Stomach (tissue), 4 donors: Measurements from ENCODE around the gene EWSR1.

ENCODE experiments used
- CTCF ChIP-seq, 7 experiments: fragments of 450-650 bp in 4 of 7; fragments of 200-600 bp in 3 of 7; sonication (generic) in 3 of 7; IDR thresholded peaks; one replicate each; pipeline ENCODE4 v1.5.1; 2016 to 2019; ENCODE audit warnings: antibody characterized with exemption in 7 of 7, control low read depth in 2 of 7, mild to moderate bottlenecking in 1 of 7
- EP300 ChIP-seq: sonication (generic); formaldehyde crosslinking; IDR thresholded peaks from one replicate; pipeline ENCODE4 v1.6.1; 2017; ENCODE audit warnings: antibody characterized with exemption
- POLR2A ChIP-seq, 4 donors: fragments of 450-650 bp; IDR thresholded peaks; one replicate each; pipeline ENCODE4 v1.6.1; 2016; ENCODE audit warnings: antibody characterized with exemption in 4 of 4, control low read depth in 2 of 4, mild to moderate bottlenecking in 1 of 4, moderate library complexity in 1 of 4
- POLR2AphosphoS5 ChIP-seq, 3 donors: sonication (generic); formaldehyde crosslinking; IDR thresholded peaks; one replicate each; pipeline ENCODE4 v1.6.1; 2016; ENCODE audit warnings: antibody characterized with exemption in 3 of 3

GRCh38 chr22:29255064-29255621 lies 12.9 kb upstream of the EWSR1 start:
- TF ChIP-seq POLR2A (IDR thresholded peaks at IDR 0.05) (no peak), CTCF (IDR thresholded peaks at IDR 0.05) (no peak), EP300 (no peak), POLR2AphosphoS5 (IDR thresholded peaks at IDR 0.05) (no peak)
